Lower lobe of right lung (tissue), 2 donors: ENCODE measurements around the gene C1QTNF7. TPM values are rescaled to one million over a fixed set of nuclear protein-coding genes. Genes with fewer than 3 reads are reported as not detected.

Experiments used
- ATAC-seq, 2 donors: fragments of 200-7000 bp; cut with Tn5 transposase; one replicate each; pipeline ENCODE4 v1.9.1; 2020 to 2022; ENCODE audit warnings: mild to moderate bottlenecking in 2 of 2, moderate library complexity in 2 of 2
- DNase-seq: peaks from one replicate; pipeline ENCODE4 v3.0.0-alpha.2; 2020
- H3K27ac ChIP-seq: fragments of 200-600 bp; one replicate; pipeline ENCODE4 v1.8.0; 2022
- H3K27me3 ChIP-seq: fragments of 200-600 bp; one replicate; pipeline ENCODE4 v1.8.0; 2022; ENCODE audit warnings: low read depth
- H3K36me3 ChIP-seq: fragments of 200-600 bp; one replicate; pipeline ENCODE4 v1.8.0; 2022; ENCODE audit warnings: mild to moderate bottlenecking
- H3K4me1 ChIP-seq: fragments of 200-600 bp; one replicate; pipeline ENCODE4 v1.8.0; 2022
- H3K4me3 ChIP-seq: fragments of 200-600 bp; one replicate; pipeline ENCODE4 v1.8.0; 2022; ENCODE audit warnings: mild to moderate bottlenecking
- H3K9me3 ChIP-seq: fragments of 200-600 bp; one replicate; pipeline ENCODE4 v1.8.0; 2022
- intact Hi-C: fragments of 100-400 bp; cut with DNase I; formaldehyde crosslinking; loops from one replicate; pipeline ENCODE4 v1.11.0; 2022
- total RNA-seq: library from RNA; stranded (reverse); fragmentation: NEBNext Ultra II Directional; extraction: Animal tissue kit (Norgen Biotek cat#: 25700); gene quantifications from one replicate; pipeline ENCODE4 v1.2.1, GENCODE V29; 2021
- TF ChIP-seq, protein P1 (sequence below): fragments of 200-600 bp; IDR thresholded peaks from one replicate; pipeline ENCODE4 v1.8.0; 2022; ENCODE audit warnings: antibody characterized with exemption, mild to moderate bottlenecking
- donor health status: DM: no; HTN: yes; CAD: no; lungs with severe emphysema.

C1QTNF7 gene
- total RNA-seq, 1 donor from 2014 or later: 10.7 TPM

DNA sequence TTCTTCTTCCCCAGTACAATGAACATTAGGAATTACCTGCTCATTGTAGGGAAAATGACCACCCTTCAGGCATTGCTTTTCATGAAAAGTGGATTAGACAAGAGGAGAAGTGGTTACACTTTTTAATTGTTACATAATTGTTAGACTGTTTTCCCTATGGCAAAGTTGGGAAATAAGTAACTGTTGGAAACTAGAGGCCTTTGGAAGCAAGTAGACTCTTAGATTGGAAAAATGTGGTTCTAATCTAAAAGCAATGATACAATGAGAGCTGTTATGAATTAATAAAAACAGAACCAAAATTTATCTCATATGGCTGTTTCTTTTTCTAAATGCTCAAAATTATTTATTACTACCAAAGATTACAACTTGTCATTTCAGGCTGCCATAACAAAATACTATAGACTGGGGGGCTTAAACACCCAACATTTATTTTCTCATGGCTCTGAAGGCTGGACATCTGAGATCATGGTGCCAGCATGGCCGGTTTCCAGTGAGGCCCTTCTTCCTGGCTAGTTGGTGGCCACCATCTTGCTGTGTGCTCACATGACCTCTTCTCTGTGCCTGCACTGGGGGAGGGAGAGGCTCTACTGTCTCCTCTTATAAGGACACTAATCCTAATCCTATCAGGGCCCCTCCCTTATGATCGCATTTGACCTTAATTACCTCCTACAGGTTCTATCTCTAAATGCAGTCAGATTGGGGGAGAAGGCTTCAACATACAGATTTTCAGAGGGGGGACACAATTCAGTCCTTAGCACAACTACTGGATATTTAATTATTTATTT lies 54.3 kb downstream of the C1QTNF7 start:
- intact Hi-C loops: no loop called here
- ATAC-seq (no peak), DNase-seq (no peak)
- Histone ChIP-seq H3K27me3 (no peaks in the 10 kb centered on the region), H3K4me3 (no peak overlapping the region), H3K4me1 (no peaks in the 10 kb centered on the region), H3K9me3 (peaks cover 10% of the 10 kb centered on the region), H3K36me3 (peaks cover 12% of the 10 kb centered on the region), H3K27ac (no peak overlapping the region)
- TF ChIP-seq, protein P1, sequence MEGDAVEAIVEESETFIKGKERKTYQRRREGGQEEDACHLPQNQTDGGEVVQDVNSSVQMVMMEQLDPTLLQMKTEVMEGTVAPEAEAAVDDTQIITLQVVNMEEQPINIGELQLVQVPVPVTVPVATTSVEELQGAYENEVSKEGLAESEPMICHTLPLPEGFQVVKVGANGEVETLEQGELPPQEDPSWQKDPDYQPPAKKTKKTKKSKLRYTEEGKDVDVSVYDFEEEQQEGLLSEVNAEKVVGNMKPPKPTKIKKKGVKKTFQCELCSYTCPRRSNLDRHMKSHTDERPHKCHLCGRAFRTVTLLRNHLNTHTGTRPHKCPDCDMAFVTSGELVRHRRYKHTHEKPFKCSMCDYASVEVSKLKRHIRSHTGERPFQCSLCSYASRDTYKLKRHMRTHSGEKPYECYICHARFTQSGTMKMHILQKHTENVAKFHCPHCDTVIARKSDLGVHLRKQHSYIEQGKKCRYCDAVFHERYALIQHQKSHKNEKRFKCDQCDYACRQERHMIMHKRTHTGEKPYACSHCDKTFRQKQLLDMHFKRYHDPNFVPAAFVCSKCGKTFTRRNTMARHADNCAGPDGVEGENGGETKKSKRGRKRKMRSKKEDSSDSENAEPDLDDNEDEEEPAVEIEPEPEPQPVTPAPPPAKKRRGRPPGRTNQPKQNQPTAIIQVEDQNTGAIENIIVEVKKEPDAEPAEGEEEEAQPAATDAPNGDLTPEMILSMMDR: no peak

GRCh38 chr4:15482842-15483241 lies 55.0 kb downstream of the C1QTNF7 start:
- Histone ChIP-seq H3K36me3 (peaks cover 12% of the 10 kb centered on the region), H3K27ac (no peak overlapping the region), H3K4me1 (no peaks in the 10 kb centered on the region), H3K4me3 (no peak overlapping the region), H3K27me3 (no peaks in the 10 kb centered on the region), H3K9me3 (peaks cover 15% of the 10 kb centered on the region)
- no peak for DNase-seq
- TF ChIP-seq, protein P1: no peak
- intact Hi-C loops: no loop called here
- ATAC-seq: no peak

GRCh38 chr4:15488136-15488535 lies 60.3 kb downstream of the C1QTNF7 start:
- H3K36me3 ChIP-seq: no peaks in the 10 kb centered on the region

DNA sequence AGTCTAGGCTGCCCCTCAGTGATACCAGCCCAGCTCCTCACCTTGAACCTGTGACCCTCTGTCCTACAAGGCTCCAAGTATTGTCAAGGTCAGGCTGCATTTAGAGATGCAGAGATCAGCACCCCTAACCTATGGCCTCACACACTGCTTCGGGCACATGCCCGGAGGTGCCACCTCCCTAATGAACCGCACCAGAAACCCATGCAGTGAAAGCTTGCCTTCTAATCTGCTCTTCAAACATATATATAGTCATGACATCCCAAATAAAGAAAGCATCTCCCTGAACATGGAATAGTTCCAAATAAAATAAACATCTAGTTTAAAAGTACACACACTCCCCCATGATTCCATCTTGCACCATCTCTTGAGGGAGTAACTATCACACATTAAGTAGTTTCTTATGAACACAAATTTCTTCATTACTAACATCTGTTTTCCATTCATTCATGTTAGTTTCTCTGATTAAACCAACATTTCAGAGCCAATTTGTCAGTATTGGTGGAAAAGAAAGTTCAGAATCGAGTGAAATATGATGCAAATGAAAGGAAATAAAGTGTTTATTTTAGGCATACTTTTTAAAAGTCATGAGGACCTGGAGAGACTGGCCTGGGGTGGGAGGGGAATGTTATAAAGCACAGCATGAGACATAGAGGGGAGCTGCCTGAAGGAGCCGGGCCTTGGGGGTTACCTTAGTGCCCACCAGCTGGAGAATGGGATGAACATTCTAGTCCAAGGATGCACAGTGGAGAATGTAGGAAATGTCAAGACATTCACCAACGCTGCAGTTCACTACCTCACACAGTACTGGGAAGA lies 61.0 kb downstream of the C1QTNF7 start:
- no peak for ATAC-seq
- intact Hi-C loops: no loop called here
- DNase-seq: no peak
- no peak overlapping the region for H3K27ac ChIP-seq
- no peak overlapping the region for H3K4me3 ChIP-seq
- no peaks in the 10 kb centered on the region for H3K27me3 ChIP-seq
- H3K4me1 ChIP-seq: no peaks in the 10 kb centered on the region
- H3K9me3 ChIP-seq: peaks cover 23% of the 10 kb centered on the region
- TF ChIP-seq, protein P1: no peak
- no peaks in the 10 kb centered on the region for H3K36me3 ChIP-seq

More at GRCh38 chr4:15488136-15488535, 60.3 kb downstream of the C1QTNF7 start:
- no peak for DNase-seq
- Histone ChIP-seq H3K27me3 (no peaks in the 10 kb centered on the region), H3K4me1 (no peaks in the 10 kb centered on the region), H3K9me3 (peaks cover 23% of the 10 kb centered on the region), H3K4me3 (no peak overlapping the region), H3K27ac (no peak overlapping the region)
- no peak for ATAC-seq
- intact Hi-C loops: no loop called here
- TF ChIP-seq, protein P1: no peak

DNA sequence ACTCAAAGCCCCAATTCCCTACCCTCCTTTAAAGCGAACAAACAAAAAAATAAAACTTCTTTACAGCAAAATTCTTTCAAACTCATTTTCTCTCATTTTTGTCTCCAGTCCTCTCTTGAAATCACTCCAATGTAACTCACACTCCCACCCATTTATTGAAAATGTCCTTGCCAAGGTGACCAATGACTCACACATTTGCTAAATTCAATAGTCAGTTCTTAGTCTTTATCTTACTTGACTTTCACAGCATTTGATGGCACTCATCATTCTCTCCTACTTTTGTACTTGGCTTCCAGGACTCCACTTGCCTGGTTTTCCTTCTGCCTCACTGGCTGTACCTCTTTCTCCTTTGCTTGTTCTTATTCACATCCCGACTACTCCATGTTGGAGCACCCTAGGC lies 61.7 kb downstream of the C1QTNF7 start:
- Histone ChIP-seq H3K4me3 (no peak overlapping the region), H3K27ac (no peak overlapping the region), H3K4me1 (no peaks in the 10 kb centered on the region), H3K27me3 (no peaks in the 10 kb centered on the region), H3K9me3 (peaks cover 23% of the 10 kb centered on the region), H3K36me3 (no peaks in the 10 kb centered on the region)
- TF ChIP-seq, protein P1: no peak
- intact Hi-C loops: no loop called here
- DNase-seq (no peak), ATAC-seq (no peak)
